HepG2 (cell line): ENCODE results near the gene FRMD6. TPM values are rescaled to one million over a fixed set of nuclear protein-coding genes. Genes with fewer than 3 reads are reported as not detected.

Source experiments
- ATAC-seq: fragments of 200-7000 bp; cut with Tn5 transposase; 3 replicates; pipeline ENCODE4 v1.9.1; 2020; ENCODE audit warnings: mild to moderate bottlenecking, moderate library complexity
- BruUV-seq: library from RNA; stranded (reverse); fragments of 400-500 nt; replicated peaks from 2 replicates; lab custom pipeline; 2021; lab: Mats Ljungman, UMichigan
- CTCF ChIA-PET: fragments of 300-600 bp; formaldehyde crosslinking; extraction: SDS; loops from one replicate; lab custom pipeline; 2021; ENCODE audit warnings: low total read pairs, inconsistent platforms, low intra/inter-chr PET ratio; lab: Yijun Ruan, JAX
- POLR2A ChIA-PET: fragments of 350-600 bp; sonication (Branson Sonifier 250); formaldehyde crosslinking; loops from one replicate; lab custom pipeline; 2020; ENCODE audit warnings: antibody characterized with exemption, inconsistent platforms; lab: Yijun Ruan, JAX
- DNase-seq: peaks from one replicate; pipeline ENCODE4 v3.0.0-alpha.2; 2015; ENCODE audit warnings: low spot score
- FAIRE-seq: peaks from 3 replicates; lab custom pipeline; 2011; peaks lifted over from hg19 to GRCh38; lab: Jason Lieb, UNC
- H2AFZ ChIP-seq: one replicate; pipeline ENCODE4 v1.6.1; 2011; ENCODE audit warnings: low read length, inconsistent platforms
- H3K27ac ChIP-seq: fragments of 300-600 bp; 3 replicates; pipeline ENCODE4 v1.8.0; 2011; ENCODE audit warnings: mixed run types, mild to moderate bottlenecking, mixed read lengths, low read length, inconsistent platforms; ENCODE audit not compliant: insufficient read depth; ENCODE audit errors: extremely low read length
- H3K27me3 ChIP-seq, 2 experiments: fragments of 200-600 bp in 1 of 2; 2 replicates in 1 of 2; 3 replicates in 1 of 2; pipeline versions ENCODE4 v1.6.0 to v1.8.0; 2011; ENCODE audit warnings: low read length in 2 of 2, mild to moderate bottlenecking in 2 of 2, moderate library complexity in 2 of 2, inconsistent platforms in 1 of 2; ENCODE audit not compliant: insufficient read depth in 2 of 2, control insufficient read depth in 1 of 2
- H3K36me3 ChIP-seq, 2 experiments: fragments of 200-600 bp in 1 of 2; replicated peaks in 1 of 2; 2 replicates in 1 of 2; 3 replicates in 1 of 2; pipeline versions ENCODE4 v1.5.1 to v1.8.0; 2011; ENCODE audit warnings: low read length in 2 of 2, inconsistent platforms in 1 of 2; ENCODE audit not compliant: insufficient read depth in 2 of 2, control insufficient read depth in 1 of 2
- H3K4me1 ChIP-seq: 2 replicates; pipeline ENCODE4 v1.5.1; 2012; ENCODE audit warnings: low read length, inconsistent platforms; ENCODE audit not compliant: insufficient read depth
- H3K4me2 ChIP-seq: 2 replicates; pipeline ENCODE4 v1.6.0; 2011; ENCODE audit warnings: low read depth, low read length, inconsistent platforms
- H3K4me3 ChIP-seq, 3 experiments: fragments of 200-600 bp in 1 of 3; sonication (generic), shearing (Covaris generic) in 1 of 3; replicated peaks in 1 of 3; 2 replicates each; pipeline ENCODE4 v1.5.1; 2011 to 2016; ENCODE audit warnings: low read length in 3 of 3, inconsistent platforms in 2 of 3, low read depth in 2 of 3, mild to moderate bottlenecking in 2 of 3, control low read depth in 1 of 3, mixed read lengths in 1 of 3; ENCODE audit not compliant: insufficient read depth in 1 of 3
- H3K79me2 ChIP-seq: one replicate; pipeline ENCODE4 v1.6.1; 2011; ENCODE audit warnings: low read length, inconsistent platforms; ENCODE audit not compliant: insufficient read depth
- H3K9ac ChIP-seq: 2 replicates; pipeline ENCODE4 v1.6.0; 2011; ENCODE audit warnings: mild to moderate bottlenecking, low read depth, low read length, inconsistent platforms; ENCODE audit not compliant: insufficient read depth
- H3K9me3 ChIP-seq: 2 replicates; pipeline ENCODE4 v1.5.1; 2012; ENCODE audit warnings: mild to moderate bottlenecking, low read length
- H4K20me1 ChIP-seq: 2 replicates; pipeline ENCODE4 v1.6.0; 2011; ENCODE audit warnings: inconsistent platforms, mild to moderate bottlenecking, low read length, moderate library complexity; ENCODE audit not compliant: insufficient read depth
- GATAD2A ChIP-seq: IDR thresholded peaks from 2 replicates; pipeline ENCODE4 v1.6.1; 2016
- KAT8 ChIP-seq: IDR thresholded peaks from 2 replicates; pipeline ENCODE4 v1.6.1; 2016; ENCODE audit warnings: missing genetic modification reagents, missing compliant biosample characterization
- MYC ChIP-seq: sonication (generic); formaldehyde crosslinking; IDR thresholded peaks from 2 replicates; pipeline ENCODE4 v1.9.0; 2021; ENCODE audit warnings: missing genetic modification reagents, borderline replicate concordance
- NR2C2 ChIP-seq: sonication (generic); formaldehyde crosslinking; IDR thresholded peaks from 2 replicates; pipeline ENCODE4 v1.4.0; 2020; ENCODE audit warnings: missing genetic modification reagents, mild to moderate bottlenecking, moderate library complexity, borderline replicate concordance
- NR2F6 ChIP-seq, 2 experiments: IDR thresholded peaks; 2 replicates each; pipeline ENCODE4 v1.6.1; 2016; ENCODE audit warnings: antibody characterized with exemption in 1 of 2, mild to moderate bottlenecking in 1 of 2
- RERE ChIP-seq: IDR thresholded peaks from 2 replicates; pipeline ENCODE4 v1.6.1; 2016; ENCODE audit warnings: low read depth, missing genetic modification reagents, missing compliant biosample characterization
- TGIF2 ChIP-seq: IDR thresholded peaks from 2 replicates; pipeline ENCODE4 v1.6.1; 2016; ENCODE audit warnings: control low read depth, missing compliant biosample characterization
- TIGD3 ChIP-seq: sonication (generic); formaldehyde crosslinking; IDR thresholded peaks from 2 replicates; pipeline ENCODE4 v1.5.1; 2020; ENCODE audit warnings: mild to moderate bottlenecking, missing genetic modification reagents, borderline replicate concordance
- ZBTB34 ChIP-seq: sonication (generic); formaldehyde crosslinking; IDR thresholded peaks from 2 replicates; pipeline ENCODE4 v1.8.0; 2022; ENCODE audit warnings: mild to moderate bottlenecking, missing genetic modification reagents
- ZNF275 ChIP-seq: sonication (generic); formaldehyde crosslinking; IDR thresholded peaks from 2 replicates; pipeline ENCODE4 v1.8.0; 2022; ENCODE audit warnings: missing genetic modification reagents, mild to moderate bottlenecking, inconsistent platforms, borderline replicate concordance
- ZNF350 ChIP-seq: sonication (generic); formaldehyde crosslinking; IDR thresholded peaks from 2 replicates; pipeline ENCODE4 v1.4.0; 2020; ENCODE audit warnings: mild to moderate bottlenecking, low read depth, missing genetic modification reagents, borderline replicate concordance
- ZNF547 ChIP-seq: sonication (generic); formaldehyde crosslinking; IDR thresholded peaks from 2 replicates; pipeline ENCODE4 v1.5.1; 2020; ENCODE audit warnings: mild to moderate bottlenecking, missing genetic modification reagents
- ZNF564 ChIP-seq: sonication (generic); formaldehyde crosslinking; IDR thresholded peaks from 2 replicates; pipeline ENCODE4 v1.8.1; 2023; ENCODE audit warnings: mild to moderate bottlenecking, missing genetic modification reagents
- ZNF816 ChIP-seq: sonication (generic); formaldehyde crosslinking; IDR thresholded peaks from 2 replicates; pipeline ENCODE4 v1.8.0; 2022; ENCODE audit warnings: missing genetic modification reagents, mild to moderate bottlenecking, borderline replicate concordance
- ZSCAN30 ChIP-seq: sonication (generic); formaldehyde crosslinking; IDR thresholded peaks from 2 replicates; pipeline ENCODE4 v1.5.0; 2020; ENCODE audit warnings: mild to moderate bottlenecking, missing genetic modification reagents
- WGBS: methylation state at CpG from one replicate; pipeline ENCODE4 v1.1.6; 2017; ENCODE audit warnings: low lambda C conversion rate; 5-methylcytosine and 5-hydroxymethylcytosine counted together
- in situ Hi-C: cut with HindIII; loops from 2 replicates; pipeline ENCODE4 v1.10.0; 2017; ENCODE audit warnings: low pct_unique_long_range_greater_than_20kb; ENCODE audit not compliant: extremely low pct_ligation_motif_present
- intact Hi-C: fragments of 100-400 bp; cut with micrococcal nuclease; formaldehyde crosslinking; loops from one replicate; pipeline ENCODE4 v1.10.0; 2022; ENCODE audit not compliant: unreplicated experiment
- polyA plus RNA-seq, 8 experiments: library from polyadenylated mRNA; depleted of rRNA in 3 of 8; stranded (reverse) in 7 of 8; unstranded in 1 of 8; fragments of >200 nt; fragmentation: Illumina TruSeq in 4 of 8; extraction: Trizol in 4 of 8; gene quantifications; 2 replicates each; pipeline versions ENCODE4 v1.2.1 to v1.2.3, GENCODE V29; 2011 to 2016; ENCODE audit warnings: low read depth in 4 of 8, missing spikeins in 1 of 8, mixed read lengths in 1 of 8; ENCODE audit not compliant: insufficient read depth in 1 of 8
- total RNA-seq, 5 experiments: library from RNA; depleted of rRNA; stranded (reverse); fragments of >200 nt; fragmentation: Illumina TruSeq; extraction: Trizol; gene quantifications; 2 replicates each; pipeline ENCODE4 v1.2.3, GENCODE V29; 2016; ENCODE audit warnings: low read depth in 1 of 5

The FRMD6 gene
- total and polyA plus RNA-seq, 2 of the 13 experiments (the other 11 are each of a cell fraction or from before 2014, with no cell fraction given) = 2.4 to 5.4 TPM

- H3K4me1 ChIP-seq = no peaks in the 10 kb centered on the region
- WGBS = 89% methylated on average over 1 of the region's 1 CpG
- no peak overlapping the region for H3K4me3 ChIP-seq
- no TSS peak for BruUV-seq
- no peaks in the 10 kb centered on the region for H3K27me3 ChIP-seq
- no peaks in the 10 kb centered on the region for H3K36me3 ChIP-seq
- no peaks in the 10 kb centered on the region for H4K20me1 ChIP-seq
- H3K4me2 ChIP-seq = no peak overlapping the region
- no peaks in the 10 kb centered on the region for H3K9me3 ChIP-seq
- intact Hi-C loops = no loop called here
- CTCF ChIA-PET = no interaction called here
- DNase-seq = no peak
- no peak for FAIRE-seq
- H3K9ac ChIP-seq = no peak overlapping the region
- H3K27ac ChIP-seq = no peak overlapping the region
- H2AFZ ChIP-seq = no peak overlapping the region
- POLR2A ChIA-PET = no interaction called here
- H3K79me2 ChIP-seq = no peaks in the 10 kb centered on the region
- in situ Hi-C loops = no loop called here
- ATAC-seq = no peak
- TF ChIP-seq ZBTB34 (CRISPR knock-in tag) (no peak), GATAD2A (no peak), MYC (no peak), TIGD3 (CRISPR knock-in tag) (no peak), RERE (no peak), ZNF816 (no peak), ZNF275 (CRISPR knock-in tag) (no peak), KAT8 (no peak), NR2F6 (IDR thresholded peaks at IDR 0.05) (no peak), NR2F6 (CRISPR knock-in tag; IDR thresholded peaks at IDR 0.05) (no peak), ZSCAN30 (no peak), ZNF564 (CRISPR knock-in tag) (no peak), TGIF2 (CRISPR knock-in tag) (no peak), ZNF547 (CRISPR knock-in tag) (no peak), NR2C2 (CRISPR knock-in tag) (no peak), ZNF350 (CRISPR knock-in tag) (no peak)
Measured at GRCh38 chr14:51624955-51625569, 26.6 kb upstream of the FRMD6 start.
